ENCODE measurements around the gene ZNF613.
A peak's percentile ranks its signal among the peaks of the same experiment; 100 is the strongest.

The ZNF613 gene

DNA sequence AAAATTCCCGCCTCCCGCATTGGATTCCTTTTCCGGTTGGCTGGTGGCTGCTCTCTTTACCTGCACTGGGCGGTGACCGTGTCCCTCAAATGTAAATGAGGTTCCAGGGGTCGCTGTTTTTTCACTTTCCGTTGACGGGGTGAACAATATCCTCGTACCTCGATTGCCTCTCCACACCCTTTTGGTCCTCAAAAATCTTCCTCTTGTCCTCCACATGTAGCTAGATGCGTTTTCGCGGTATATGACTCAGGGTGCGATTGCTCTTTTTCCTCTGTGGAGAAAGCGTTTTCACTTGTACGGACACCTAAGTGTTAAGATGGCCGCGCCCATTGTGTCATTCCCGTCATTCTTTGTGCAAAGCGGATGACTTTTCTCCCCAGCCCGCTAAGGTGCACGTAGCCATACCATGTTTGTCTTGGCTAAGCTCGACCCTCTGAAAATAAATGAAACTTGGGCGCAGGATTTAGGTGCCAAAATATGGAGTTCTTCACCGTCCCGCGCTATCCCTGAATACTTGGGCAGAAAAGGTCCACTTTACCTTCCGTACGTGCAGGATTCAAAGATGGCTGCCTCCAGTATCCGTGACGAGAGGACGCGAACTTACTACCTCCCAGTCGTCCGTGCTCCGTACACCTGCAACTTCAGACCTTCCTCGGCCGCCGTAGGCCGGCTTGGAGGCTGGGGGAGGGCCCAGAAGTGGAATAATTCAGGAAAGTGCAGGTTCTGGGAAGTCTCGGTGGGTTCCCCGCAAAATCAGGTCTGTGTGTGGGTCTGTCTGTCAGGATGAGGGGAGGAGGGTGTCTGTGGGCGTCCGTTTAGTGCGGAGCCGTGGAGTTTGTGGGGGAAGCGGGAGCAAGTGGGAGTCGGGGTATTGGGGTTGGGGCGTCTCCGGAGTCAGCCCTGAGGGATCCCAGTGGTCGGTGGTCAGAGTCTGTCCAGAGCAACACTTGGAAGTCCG, at the start of gene ZNF613:
TSS of gene ZNF613 (plus strand) at position 689 of the 958 bp plus-strand sequence. CDS start 8,749 bp downstream, outside the sequence.
- no peaks in the 10 kb centered on the region for H3K27me3 ChIP-seq
- H3K4me2 ChIP-seq = peak within 1 kb of the TSS; percentile 87 to 95 (median 91)
- no peaks in the 10 kb centered on the region for H4K20me1 ChIP-seq
- H3K9me3 ChIP-seq (replicated peaks in 1 of 11) = peaks cover 69 to 86% (median 74%) of the 10 kb centered on the region in 11 experiments
- peak within 1 kb of the TSS; percentile 81 to 93 (median 84) for H3K4me3 ChIP-seq
- peak within 1 kb of the TSS; percentile 54 to 90 (median 81) for H3K27ac ChIP-seq
- no peak for TF ChIP-seq Cebpa-rat (IDR thresholded peaks at IDR 0.05)
- peaks cover 26 to 47% (median 33%) of the 10 kb centered on the region in 11 experiments for H3K36me3 ChIP-seq
- H3K4me1 ChIP-seq = peaks cover 9 to 15% (median 11%) of the 10 kb centered on the region in 10 experiments
- H3K9ac ChIP-seq = peak within 1 kb of the TSS; percentile 74 to 92 (median 87)

DNA sequence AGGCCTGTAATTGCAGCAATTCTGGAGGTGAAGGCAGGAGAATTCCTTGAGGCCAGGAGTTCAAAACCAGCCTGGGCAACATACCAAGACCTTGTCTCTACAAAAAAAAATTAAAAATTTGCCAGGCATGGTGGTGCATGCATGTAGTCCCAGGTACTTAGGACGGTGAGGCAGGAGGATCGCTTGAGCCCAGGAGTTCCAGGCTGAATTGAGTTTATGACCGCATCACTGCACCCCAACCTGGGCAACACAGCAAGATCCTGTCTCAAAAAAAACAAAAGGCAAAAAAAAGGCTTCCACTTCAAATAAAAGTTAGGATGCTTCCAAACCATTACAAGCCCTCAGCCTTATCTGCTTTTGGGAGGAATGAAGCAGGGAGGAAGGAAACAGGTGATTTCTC, 44.8 kb upstream of the ZNF613 start:
- H3K36me3 ChIP-seq = peaks cover 99 to 100% (median 100%) of the 10 kb centered on the region in 11 experiments
- H3K4me1 ChIP-seq = no peaks in the 10 kb centered on the region
- 0 out of 20 replicates have a peak overlapping the region, but pooled peaks of 1 of the 10 experiments have one; percentile 11 for H3K4me3 ChIP-seq
- H4K20me1 ChIP-seq = no peaks in the 10 kb centered on the region
- no peak for TF ChIP-seq Cebpa-rat (IDR thresholded peaks at IDR 0.05)
- no peak overlapping the region for H3K4me2 ChIP-seq
- H3K27ac ChIP-seq = no peak overlapping the region
- peaks cover 100% of the 10 kb centered on the region in 11 experiments for H3K9me3 ChIP-seq (replicated peaks in 1 of 11)
- H3K27me3 ChIP-seq = no peaks in the 10 kb centered on the region
- no peak overlapping the region for H3K9ac ChIP-seq

DNA sequence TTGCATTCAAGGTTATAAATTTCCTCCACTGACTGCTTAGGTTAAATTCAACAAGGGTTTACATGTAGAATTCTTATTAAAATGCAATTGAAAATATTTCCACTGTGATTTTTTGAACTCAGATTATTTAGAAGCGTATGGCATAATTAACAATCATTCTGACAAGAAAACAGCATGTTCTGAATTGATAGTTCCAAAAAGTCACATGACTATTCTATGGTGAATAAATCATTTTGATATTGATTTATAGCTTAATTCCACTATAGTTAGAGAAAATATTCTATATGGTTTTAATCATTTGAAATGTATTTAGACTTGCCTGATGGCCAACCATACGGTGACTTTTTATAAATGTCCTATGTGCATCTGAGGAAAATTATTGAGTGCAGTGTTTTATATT, 42.6 kb upstream of the ZNF613 start:
- Histone ChIP-seq H3K4me1 (no peaks in the 10 kb centered on the region), H3K4me3 (no peak overlapping the region), H3K36me3 (peaks cover 99 to 100% (median 100%) of the 10 kb centered on the region in 11 experiments), H4K20me1 (no peaks in the 10 kb centered on the region), H3K9ac (no peak overlapping the region), H3K27ac (no peak overlapping the region), H3K27me3 (no peaks in the 10 kb centered on the region), H3K4me2 (no peak overlapping the region), H3K9me3 (replicated peaks in 1 of 11) (peaks cover 100% of the 10 kb centered on the region in 11 experiments)
- TF ChIP-seq Cebpa-rat (IDR thresholded peaks at IDR 0.05) = no peak

DNA sequence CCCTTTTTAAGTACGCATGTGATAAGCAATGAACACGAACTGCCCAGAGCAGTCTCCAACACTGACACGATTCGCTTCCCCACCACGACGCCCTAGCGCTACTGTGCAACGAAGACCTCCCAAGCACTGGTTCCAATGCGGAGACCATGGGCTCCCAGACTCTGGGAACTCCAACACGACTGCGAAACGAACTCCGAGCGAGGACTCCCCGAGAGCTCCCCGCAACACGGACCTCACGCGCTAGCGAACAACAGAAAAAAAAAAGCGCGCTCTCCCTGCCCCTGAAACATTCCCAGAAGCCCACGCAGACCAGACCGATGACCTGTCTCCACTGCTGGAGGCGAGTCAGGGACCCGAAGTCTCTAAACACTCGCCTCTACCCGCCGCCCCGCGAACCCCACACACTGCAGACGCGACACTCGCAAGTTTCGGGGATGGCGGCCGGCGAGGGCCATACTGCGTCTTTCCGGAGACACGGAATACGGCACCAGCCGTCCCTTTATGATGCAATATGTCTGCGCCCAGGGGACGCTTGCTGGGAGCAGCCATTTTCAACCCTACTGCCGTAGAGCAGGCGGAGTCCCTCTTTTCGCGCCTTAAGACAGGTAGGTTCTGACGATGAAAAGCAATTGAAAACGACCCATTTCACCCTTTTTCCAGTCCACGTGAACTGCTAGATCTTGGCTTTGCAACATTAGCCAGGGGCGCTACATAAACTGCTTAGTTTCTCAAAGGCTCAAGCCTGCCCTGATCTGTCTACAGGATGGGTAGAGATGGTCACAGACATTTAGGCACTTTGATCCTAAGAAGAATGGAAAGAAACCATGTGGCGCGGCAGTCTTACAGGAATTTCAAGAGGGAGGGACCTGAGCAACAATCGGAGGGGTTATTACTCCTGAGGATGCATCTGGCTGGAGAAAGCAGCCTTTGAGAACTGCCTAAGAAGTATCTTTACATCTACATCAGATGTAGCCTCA, 39.5 kb upstream of the ZNF613 start, which contains the start of gene ZNF577:
TSS of gene ZNF577 (minus strand) at position 430 of the 977 bp plus-strand sequence. CDS start 7,569 bp downstream, outside the sequence.
- Histone ChIP-seq H3K27ac (no peak within 1 kb of the TSS), H3K9me3 (replicated peaks in 1 of 11) (peaks cover 100% of the 10 kb centered on the region in 11 experiments), H3K36me3 (peaks cover 99 to 100% (median 100%) of the 10 kb centered on the region in 11 experiments), H3K27me3 (peaks cover 0 to 8% (median 0%) of the 10 kb centered on the region in 11 experiments; a peak in 1 of 22 replicates), H3K4me3 (peak within 1 kb of the TSS; percentile 16 to 52 (median 22); a peak in 17 of 20 replicates), H4K20me1 (no peaks in the 10 kb centered on the region), H3K4me1 (no peaks in the 10 kb centered on the region), H3K9ac (no peak within 1 kb of the TSS), H3K4me2 (no peak within 1 kb of the TSS)
- TF ChIP-seq Cebpa-rat (IDR thresholded peaks at IDR 0.05) = 0 out of 22 replicates have a peak, but pooled peaks of 1 of the 11 experiments have one; percentile 9

DNA sequence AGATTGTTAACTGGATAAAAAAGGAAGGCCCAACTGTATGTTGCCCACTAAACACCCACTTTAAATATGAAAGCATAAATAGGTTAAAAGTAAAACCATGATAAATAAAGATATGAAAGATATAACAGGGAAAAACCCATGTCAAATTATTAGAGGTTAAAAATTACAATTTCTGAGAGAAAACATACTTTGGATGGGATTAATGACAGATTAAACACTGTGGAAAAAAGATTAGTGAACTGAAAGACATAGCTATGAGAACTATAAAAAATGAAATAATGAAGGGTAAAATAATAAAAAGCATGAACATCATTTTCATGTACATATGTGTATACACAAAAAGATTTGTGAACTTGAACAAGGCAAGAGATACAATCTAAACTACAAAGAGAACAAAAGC, 37.3 kb upstream of the ZNF613 start:
- H3K4me2 ChIP-seq = no peak overlapping the region
- no peaks in the 10 kb centered on the region for H4K20me1 ChIP-seq
- peaks cover 100% of the 10 kb centered on the region in 11 experiments for H3K9me3 ChIP-seq (replicated peaks in 1 of 11)
- no peak for TF ChIP-seq Cebpa-rat (IDR thresholded peaks at IDR 0.05)
- H3K27ac ChIP-seq = no peak overlapping the region
- H3K4me3 ChIP-seq = peak overlapping the region; percentile 6 to 53 (median 34); a peak in 10 of 20 replicates
- H3K4me1 ChIP-seq = no peaks in the 10 kb centered on the region
- peaks cover 100% of the 10 kb centered on the region in 11 experiments for H3K36me3 ChIP-seq
- H3K27me3 ChIP-seq = peaks cover 0 to 8% (median 0%) of the 10 kb centered on the region in 11 experiments; a peak in 1 of 22 replicates
- no peak overlapping the region for H3K9ac ChIP-seq

DNA sequence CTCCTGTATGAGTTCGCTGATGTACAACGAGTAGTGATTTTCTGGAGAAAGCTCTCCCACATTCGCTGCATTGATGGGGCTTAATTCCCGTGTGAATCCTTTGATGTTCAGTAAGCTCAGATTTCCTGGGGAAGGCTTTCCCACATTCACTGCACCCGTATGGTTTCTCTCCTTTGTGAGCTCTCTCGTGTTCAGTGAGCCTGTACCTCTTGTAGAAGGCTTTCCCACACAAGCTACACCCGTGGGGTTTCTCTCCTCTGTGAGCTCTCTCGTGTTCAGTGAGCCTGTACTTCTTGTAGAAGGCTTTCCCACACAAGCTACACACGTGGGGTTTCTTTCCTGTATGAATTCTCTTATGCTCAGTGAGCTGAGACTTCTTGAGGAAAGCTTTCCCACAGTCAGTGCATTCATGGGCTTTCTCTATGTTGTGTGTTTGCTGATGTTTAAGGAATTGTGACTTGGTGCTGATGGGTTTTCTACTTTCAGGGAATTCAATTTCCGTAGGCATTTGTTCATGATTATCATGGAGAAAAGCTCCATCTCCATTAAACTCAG, 36.0 kb upstream of the ZNF613 start:
- Histone ChIP-seq H3K36me3 (peaks cover 100% of the 10 kb centered on the region in 11 experiments), H3K27me3 (peaks cover 0 to 8% (median 0%) of the 10 kb centered on the region in 11 experiments; a peak in 1 of 22 replicates), H3K4me2 (no peak overlapping the region), H4K20me1 (no peaks in the 10 kb centered on the region), H3K9ac (no peak overlapping the region), H3K4me1 (no peaks in the 10 kb centered on the region), H3K9me3 (replicated peaks in 1 of 11) (peaks cover 100% of the 10 kb centered on the region in 11 experiments), H3K4me3 (peak overlapping the region; percentile 6 to 53 (median 34); a peak in 19 of 20 replicates), H3K27ac (no peak overlapping the region)
- no peak for TF ChIP-seq Cebpa-rat (IDR thresholded peaks at IDR 0.05)

DNA sequence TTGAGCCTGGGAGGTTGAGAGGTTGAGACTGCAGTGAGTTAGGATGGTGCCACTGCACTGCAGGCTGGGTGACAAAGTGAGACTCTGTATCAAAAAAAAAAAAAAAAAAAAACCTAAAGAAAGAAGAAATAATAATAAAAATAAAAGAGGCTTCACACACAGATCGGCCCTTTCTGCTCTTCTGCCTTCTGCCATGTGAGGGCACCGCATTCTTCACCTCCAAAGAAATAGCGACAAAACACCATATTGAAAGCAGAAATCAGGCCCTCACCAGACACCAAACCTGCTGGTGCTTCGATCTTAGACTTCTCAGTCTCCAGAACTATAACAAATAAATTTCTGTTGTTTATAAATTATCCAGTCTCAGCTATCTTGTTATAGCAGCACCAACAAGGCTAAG, 25.4 kb upstream of the ZNF613 start:
- H4K20me1 ChIP-seq = no peaks in the 10 kb centered on the region; a peak in 1 of 22 replicates
- H3K4me3 ChIP-seq = peak overlapping the region; percentile 17 to 89 (median 37); a peak in 12 of 20 replicates
- peaks cover 0 to 12% (median 10%) of the 10 kb centered on the region in 10 experiments; a peak in 11 of 20 replicates for H3K4me1 ChIP-seq
- H3K9ac ChIP-seq = no peak overlapping the region
- peaks cover 87 to 93% (median 90%) of the 10 kb centered on the region in 11 experiments for H3K9me3 ChIP-seq (replicated peaks in 1 of 11)
- no peaks in the 10 kb centered on the region for H3K27me3 ChIP-seq
- no peak for TF ChIP-seq Cebpa-rat (IDR thresholded peaks at IDR 0.05)
- H3K4me2 ChIP-seq = no peak overlapping the region
- no peak overlapping the region for H3K27ac ChIP-seq
- H3K36me3 ChIP-seq = peaks cover 64 to 75% (median 69%) of the 10 kb centered on the region in 11 experiments

DNA sequence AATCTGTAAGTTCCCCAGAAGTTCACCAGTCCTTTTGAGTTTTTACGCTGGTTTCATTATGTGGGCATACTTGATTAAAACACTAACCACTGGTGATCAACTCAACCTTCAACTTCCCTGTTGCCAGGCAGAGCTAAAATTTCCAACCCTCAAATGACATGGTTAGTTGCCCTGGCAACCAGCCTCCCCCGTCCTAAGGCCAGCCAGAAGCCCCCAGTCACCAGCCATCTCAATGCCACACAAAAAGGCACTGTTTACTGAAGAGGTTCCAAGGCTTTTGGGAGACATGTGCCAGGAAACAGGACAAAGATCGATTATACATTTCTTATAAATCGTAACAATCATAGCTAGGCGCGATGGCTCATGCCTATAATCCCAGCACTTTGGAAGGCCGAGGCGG, 24.1 kb upstream of the ZNF613 start:
- Histone ChIP-seq H3K27ac (peak overlapping the region in 3 of 11 experiments; percentile 1 to 98 (median 95); a peak in 3 of 22 replicates), H3K4me1 (peaks cover 0 to 12% (median 10%) of the 10 kb centered on the region in 10 experiments; a peak in 11 of 20 replicates), H3K9ac (no peak overlapping the region), H4K20me1 (no peaks in the 10 kb centered on the region; a peak in 1 of 22 replicates), H3K27me3 (no peaks in the 10 kb centered on the region), H3K4me3 (peak overlapping the region; percentile 75 to 89 (median 81)), H3K36me3 (peaks cover 51 to 62% (median 56%) of the 10 kb centered on the region in 11 experiments), H3K4me2 (peak overlapping the region; percentile 77 to 93 (median 83)), H3K9me3 (replicated peaks in 1 of 11) (peaks cover 85 to 93% (median 90%) of the 10 kb centered on the region in 11 experiments)
- TF ChIP-seq Cebpa-rat (IDR thresholded peaks at IDR 0.05) = no peak

Data from BLaER1 treated with 17β-estradiol and CSF1 and Interleukin-3, amounts not matched to agents 10 nM and 100 nM (cell line).